HL-60 (cell line): ENCODE data around the gene ENOX1.

ENCODE experiments used
- GABPA ChIP-seq: IDR thresholded peaks from 2 replicates; pipeline ENCODE4 v1.6.1; 2012; ENCODE audit warnings: low read depth
- TF ChIP-seq, protein P1 (sequence below): IDR thresholded peaks from one replicate; pipeline ENCODE4 v1.5.1; 2011; ENCODE audit warnings: low read length, control low read depth, inconsistent platforms; ENCODE audit not compliant: insufficient read depth
- TF ChIP-seq, protein P2 (sequence below): IDR thresholded peaks from 2 replicates; pipeline ENCODE4 v1.6.1; 2012; ENCODE audit warnings: low read depth; ENCODE audit not compliant: insufficient replicate concordance

DNA sequence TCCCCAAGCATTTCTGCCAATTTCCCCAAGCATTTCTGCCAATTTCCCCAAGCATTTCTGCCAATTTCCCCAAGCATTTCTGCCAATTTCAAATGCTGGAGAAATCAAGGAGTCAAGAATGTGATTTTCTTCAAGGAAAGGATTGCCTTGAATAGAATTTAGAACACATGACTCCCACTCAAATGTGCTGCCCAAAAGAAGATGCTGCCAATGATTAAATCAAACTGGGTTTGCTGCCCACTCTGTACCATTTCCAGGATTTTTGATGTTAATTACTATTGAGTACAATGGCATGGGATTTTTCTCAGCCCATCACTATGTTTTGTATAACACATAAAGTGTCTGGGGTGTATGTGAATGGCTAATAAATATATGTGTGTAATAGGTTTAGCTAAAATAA is 21.9 kb upstream of the ENOX1 start:
- TF ChIP-seq, protein P1, sequence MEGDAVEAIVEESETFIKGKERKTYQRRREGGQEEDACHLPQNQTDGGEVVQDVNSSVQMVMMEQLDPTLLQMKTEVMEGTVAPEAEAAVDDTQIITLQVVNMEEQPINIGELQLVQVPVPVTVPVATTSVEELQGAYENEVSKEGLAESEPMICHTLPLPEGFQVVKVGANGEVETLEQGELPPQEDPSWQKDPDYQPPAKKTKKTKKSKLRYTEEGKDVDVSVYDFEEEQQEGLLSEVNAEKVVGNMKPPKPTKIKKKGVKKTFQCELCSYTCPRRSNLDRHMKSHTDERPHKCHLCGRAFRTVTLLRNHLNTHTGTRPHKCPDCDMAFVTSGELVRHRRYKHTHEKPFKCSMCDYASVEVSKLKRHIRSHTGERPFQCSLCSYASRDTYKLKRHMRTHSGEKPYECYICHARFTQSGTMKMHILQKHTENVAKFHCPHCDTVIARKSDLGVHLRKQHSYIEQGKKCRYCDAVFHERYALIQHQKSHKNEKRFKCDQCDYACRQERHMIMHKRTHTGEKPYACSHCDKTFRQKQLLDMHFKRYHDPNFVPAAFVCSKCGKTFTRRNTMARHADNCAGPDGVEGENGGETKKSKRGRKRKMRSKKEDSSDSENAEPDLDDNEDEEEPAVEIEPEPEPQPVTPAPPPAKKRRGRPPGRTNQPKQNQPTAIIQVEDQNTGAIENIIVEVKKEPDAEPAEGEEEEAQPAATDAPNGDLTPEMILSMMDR, result no peak
- TF ChIP-seq, protein P2, sequence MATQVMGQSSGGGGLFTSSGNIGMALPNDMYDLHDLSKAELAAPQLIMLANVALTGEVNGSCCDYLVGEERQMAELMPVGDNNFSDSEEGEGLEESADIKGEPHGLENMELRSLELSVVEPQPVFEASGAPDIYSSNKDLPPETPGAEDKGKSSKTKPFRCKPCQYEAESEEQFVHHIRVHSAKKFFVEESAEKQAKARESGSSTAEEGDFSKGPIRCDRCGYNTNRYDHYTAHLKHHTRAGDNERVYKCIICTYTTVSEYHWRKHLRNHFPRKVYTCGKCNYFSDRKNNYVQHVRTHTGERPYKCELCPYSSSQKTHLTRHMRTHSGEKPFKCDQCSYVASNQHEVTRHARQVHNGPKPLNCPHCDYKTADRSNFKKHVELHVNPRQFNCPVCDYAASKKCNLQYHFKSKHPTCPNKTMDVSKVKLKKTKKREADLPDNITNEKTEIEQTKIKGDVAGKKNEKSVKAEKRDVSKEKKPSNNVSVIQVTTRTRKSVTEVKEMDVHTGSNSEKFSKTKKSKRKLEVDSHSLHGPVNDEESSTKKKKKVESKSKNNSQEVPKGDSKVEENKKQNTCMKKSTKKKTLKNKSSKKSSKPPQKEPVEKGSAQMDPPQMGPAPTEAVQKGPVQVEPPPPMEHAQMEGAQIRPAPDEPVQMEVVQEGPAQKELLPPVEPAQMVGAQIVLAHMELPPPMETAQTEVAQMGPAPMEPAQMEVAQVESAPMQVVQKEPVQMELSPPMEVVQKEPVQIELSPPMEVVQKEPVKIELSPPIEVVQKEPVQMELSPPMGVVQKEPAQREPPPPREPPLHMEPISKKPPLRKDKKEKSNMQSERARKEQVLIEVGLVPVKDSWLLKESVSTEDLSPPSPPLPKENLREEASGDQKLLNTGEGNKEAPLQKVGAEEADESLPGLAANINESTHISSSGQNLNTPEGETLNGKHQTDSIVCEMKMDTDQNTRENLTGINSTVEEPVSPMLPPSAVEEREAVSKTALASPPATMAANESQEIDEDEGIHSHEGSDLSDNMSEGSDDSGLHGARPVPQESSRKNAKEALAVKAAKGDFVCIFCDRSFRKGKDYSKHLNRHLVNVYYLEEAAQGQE, result no peak
- TF ChIP-seq GABPA, result no peak
